ENCODE measurements around the gene PAX8. TPM values are rescaled to one million over a fixed set of nuclear protein-coding genes. Genes with fewer than 3 reads are reported as not detected.

Gene PAX8
- total RNA-seq, 2 experiments from 2014 or later = 2.6 to 4.1 TPM

- CTCF ChIA-PET = interaction anchor here (0.5 to 1.5 kb wide), 5 partner anchors 51 to 455 kb away, joined by 3 to 6 read pairs (median 4); no protein-coding TSS in a partner anchor
- DNase-seq = no peak
- Mint-ChIP-seq H3K27ac (no peak overlapping the region), H3K36me3 (peaks cover 7% of the 10 kb centered on the region), H3K4me1 (ENCODE audit: low read depth) (peaks cover 59% of the 10 kb centered on the region), H3K4me3 (no peak overlapping the region), H3K9me3 (no peaks in the 10 kb centered on the region), H3K27me3 (no peaks in the 10 kb centered on the region)
- POLR2A ChIA-PET = interaction anchor here (0.6 kb wide), 2 partner anchors 15 to 91 kb away, joined by 4 to 5 read pairs; no protein-coding TSS in a partner anchor
- intact Hi-C loops (cut with micrococcal nuclease) = no loop called here
These were observed 23.3 kb downstream of the PAX8 start for GRCh38 chr2:113255140-113256070.

- ChIA-PET CTCF (interaction anchor here (1.2 kb wide), 1 partner anchor 11 kb away, joined by 3 read pairs; no protein-coding TSS in a partner anchor), POLR2A (no interaction called here)
- Mint-ChIP-seq H3K4me3 (no peak overlapping the region), H3K9me3 (no peaks in the 10 kb centered on the region), H3K27me3 (no peaks in the 10 kb centered on the region), H3K4me1 (ENCODE audit: low read depth) (peaks cover 67% of the 10 kb centered on the region), H3K36me3 (peaks cover 7% of the 10 kb centered on the region), H3K27ac (peak overlapping the region; percentile 6)
- DNase-seq = no peak
- intact Hi-C loops (cut with micrococcal nuclease) = loop anchor here (5.0 kb wide), 1 partner anchor 139 kb away; no protein-coding TSS in a partner anchor
These were observed 25.3 kb downstream of the PAX8 start for GRCh38 chr2:113253453-113253852.

GRCh38 chr2:113252047-113252590 is 26.6 kb downstream of the PAX8 start:
- ChIA-PET CTCF (interaction anchor here (0.6 to 5.1 kb wide), 5 partner anchors 14 to 138 kb away, joined by 5 to 56 read pairs (median 5); partner anchors contain the start of gene PSD4), POLR2A (interaction anchor here (1.2 kb wide), 1 partner anchor 48 kb away, joined by 4 read pairs; no protein-coding TSS in a partner anchor)
- no peak overlapping the region for H3K27ac Mint-ChIP-seq
- DNase-seq = no peak
- H3K4me3 Mint-ChIP-seq = no peak overlapping the region
- no peaks in the 10 kb centered on the region for H3K9me3 Mint-ChIP-seq
- peaks cover 7% of the 10 kb centered on the region for H3K36me3 Mint-ChIP-seq
- intact Hi-C loops (cut with micrococcal nuclease) = loop anchor here (5.0 kb wide), 1 partner anchor 140 kb away; no protein-coding TSS in a partner anchor
- H3K27me3 Mint-ChIP-seq = no peaks in the 10 kb centered on the region
- peaks cover 67% of the 10 kb centered on the region for H3K4me1 Mint-ChIP-seq (ENCODE audit: low read depth)

DNA sequence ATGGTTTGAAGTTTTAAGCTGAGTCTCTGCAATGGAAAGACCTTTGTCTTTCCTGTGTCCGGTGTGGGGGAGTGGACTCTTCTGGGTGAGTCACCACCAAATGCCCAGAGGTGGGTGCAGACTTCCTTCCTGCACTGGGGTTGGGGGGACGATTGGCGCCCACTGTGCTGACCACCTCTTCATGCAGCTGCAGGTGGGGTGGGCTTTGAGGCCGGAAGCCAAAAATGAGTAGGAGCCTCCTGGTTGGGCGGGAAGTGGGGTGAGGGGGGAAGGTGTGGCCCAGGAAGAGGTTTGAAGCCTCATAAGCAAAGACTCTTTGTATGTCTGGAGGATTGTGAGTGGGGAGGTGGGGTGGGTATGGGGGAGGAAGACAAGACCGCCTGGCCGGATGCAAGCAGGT is 27.6 kb downstream of the PAX8 start:
- peaks cover 7% of the 10 kb centered on the region for H3K36me3 Mint-ChIP-seq
- peaks cover 65% of the 10 kb centered on the region for H3K4me1 Mint-ChIP-seq (ENCODE audit: low read depth)
- H3K4me3 Mint-ChIP-seq = no peak overlapping the region
- DNase-seq = peak; percentile 60
- peak overlapping the region; percentile 75 for H3K27ac Mint-ChIP-seq
- ChIA-PET POLR2A (interaction anchor here (1.2 kb wide), 1 partner anchor 47 kb away, joined by 4 read pairs; no protein-coding TSS in a partner anchor), CTCF (interaction anchor here (0.8 to 5.1 kb wide), 6 partner anchors 13 to 171 kb away, joined by 3 to 56 read pairs (median 5); partner anchors contain the start of gene PSD4)
- H3K9me3 Mint-ChIP-seq = no peaks in the 10 kb centered on the region
- H3K27me3 Mint-ChIP-seq = no peaks in the 10 kb centered on the region
- intact Hi-C loops (cut with micrococcal nuclease) = loop anchor here (1.0 to 5.0 kb wide), 3 partner anchors 16 to 141 kb away; no protein-coding TSS in a partner anchor

- intact Hi-C loops (cut with micrococcal nuclease) = no loop called here
- peak overlapping the region; percentile 50 for H3K27ac Mint-ChIP-seq
- peaks cover 48% of the 10 kb centered on the region for H3K4me1 Mint-ChIP-seq (ENCODE audit: low read depth)
- ChIA-PET POLR2A (no interaction called here), CTCF (interaction anchor here (0.5 to 5.1 kb wide), 21 partner anchors 10 to 169 kb away, joined by 3 to 56 read pairs (median 6); partner anchors contain the start of gene PAX8)
- H3K36me3 Mint-ChIP-seq = no peaks in the 10 kb centered on the region
- DNase-seq = peak; percentile 84
- H3K9me3 Mint-ChIP-seq = no peaks in the 10 kb centered on the region
- no peak overlapping the region for H3K4me3 Mint-ChIP-seq
- no peaks in the 10 kb centered on the region for H3K27me3 Mint-ChIP-seq
These were observed 29.5 kb downstream of the PAX8 start for GRCh38 chr2:113248997-113249770.

GRCh38 chr2:113246606-113247005 is 32.1 kb downstream of the PAX8 start:
- CTCF ChIA-PET = interaction anchor here (0.8 to 4.2 kb wide), 7 partner anchors 12 to 144 kb away, joined by 3 to 35 read pairs (median 9); no protein-coding TSS in a partner anchor
- intact Hi-C loops (cut with micrococcal nuclease) = no loop called here
- H3K27ac Mint-ChIP-seq = no peak overlapping the region
- H3K4me1 Mint-ChIP-seq (ENCODE audit: low read depth) = peaks cover 28% of the 10 kb centered on the region
- no peak for DNase-seq
- POLR2A ChIA-PET = no interaction called here
- H3K9me3 Mint-ChIP-seq = no peaks in the 10 kb centered on the region
- H3K27me3 Mint-ChIP-seq = no peaks in the 10 kb centered on the region
- no peak overlapping the region for H3K4me3 Mint-ChIP-seq
- no peaks in the 10 kb centered on the region for H3K36me3 Mint-ChIP-seq

- intact Hi-C loops (cut with micrococcal nuclease) = no loop called here
- ChIA-PET POLR2A (no interaction called here), CTCF (interaction anchor here (1.1 to 2.7 kb wide), 5 partner anchors 14 to 145 kb away, joined by 3 to 13 read pairs (median 4); no protein-coding TSS in a partner anchor)
- Mint-ChIP-seq H3K36me3 (peaks cover 2% of the 10 kb centered on the region), H3K27me3 (no peaks in the 10 kb centered on the region), H3K9me3 (no peaks in the 10 kb centered on the region), H3K4me3 (no peak overlapping the region), H3K27ac (no peak overlapping the region), H3K4me1 (ENCODE audit: low read depth) (peaks cover 28% of the 10 kb centered on the region)
- no peak for DNase-seq
These were observed 33.4 kb downstream of the PAX8 start for GRCh38 chr2:113245276-113245711.

GRCh38 chr2:113242327-113242726 is 36.4 kb downstream of the PAX8 start:
- H3K4me1 Mint-ChIP-seq (ENCODE audit: low read depth) = peaks cover 34% of the 10 kb centered on the region
- DNase-seq = no peak
- H3K9me3 Mint-ChIP-seq = no peaks in the 10 kb centered on the region
- H3K36me3 Mint-ChIP-seq = peaks cover 13% of the 10 kb centered on the region
- no peak overlapping the region for H3K4me3 Mint-ChIP-seq
- H3K27ac Mint-ChIP-seq = no peak overlapping the region
- ChIA-PET POLR2A (no interaction called here), CTCF (interaction anchor here (0.6 to 8.4 kb wide), 2 partner anchors 8 to 205 kb away, joined by 3 to 56 read pairs; no protein-coding TSS in a partner anchor)
- intact Hi-C loops (cut with micrococcal nuclease) = no loop called here
- no peaks in the 10 kb centered on the region for H3K27me3 Mint-ChIP-seq

DNA sequence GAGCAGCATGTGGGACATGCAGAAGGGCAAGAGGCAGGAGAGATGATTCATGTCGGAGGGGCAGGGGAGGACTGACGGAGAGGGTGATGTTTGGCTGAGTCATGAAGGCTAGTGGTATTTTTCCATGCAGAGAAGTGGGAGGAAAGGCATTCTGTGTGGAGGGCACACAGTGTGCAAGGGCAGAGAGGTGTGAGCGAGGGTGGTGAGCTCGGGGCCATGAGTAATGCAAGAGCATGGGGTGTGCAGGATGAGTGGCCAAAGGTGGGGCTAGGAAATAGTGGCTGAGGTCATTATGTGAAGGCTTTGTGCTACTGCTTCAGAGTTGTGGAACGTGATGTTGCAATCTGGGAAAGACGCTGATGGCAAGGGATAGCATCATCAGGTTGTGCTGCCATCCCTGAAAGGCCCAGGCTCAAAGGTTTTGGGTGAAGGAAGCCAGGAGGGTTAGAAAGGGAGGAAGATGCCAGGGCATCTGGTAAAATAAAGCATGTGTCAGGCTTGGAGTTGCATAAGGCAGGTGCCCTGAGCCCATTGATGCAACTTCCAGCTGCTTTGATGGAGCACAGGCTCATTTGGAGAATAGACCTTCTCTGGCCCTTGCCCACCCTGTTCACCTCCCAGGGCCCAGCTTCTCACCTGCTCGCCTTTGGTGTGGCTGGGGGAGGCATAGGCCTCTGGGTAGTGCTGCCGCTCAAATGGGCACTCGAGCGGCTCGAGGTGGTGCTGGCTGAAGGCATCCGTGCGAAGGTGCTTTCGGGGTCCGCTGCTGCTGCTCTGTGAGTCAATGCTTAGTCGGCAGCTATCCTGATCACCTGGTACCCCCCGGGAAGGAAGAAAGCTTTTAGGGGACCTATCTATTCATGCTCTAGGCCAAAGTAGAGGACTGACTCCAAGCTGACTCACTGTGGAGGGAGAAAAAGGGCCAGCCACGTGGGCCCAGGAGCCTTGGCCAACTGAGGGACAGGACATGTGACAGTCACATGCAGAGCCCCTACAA is 37.5 kb downstream of the PAX8 start:
- DNase-seq = peak; percentile 83
- POLR2A ChIA-PET = no interaction called here
- Mint-ChIP-seq H3K27ac (peak overlapping the region; percentile 88), H3K4me3 (no peak overlapping the region), H3K4me1 (ENCODE audit: low read depth) (peaks cover 43% of the 10 kb centered on the region), H3K9me3 (no peaks in the 10 kb centered on the region), H3K27me3 (no peaks in the 10 kb centered on the region), H3K36me3 (peaks cover 21% of the 10 kb centered on the region)
- intact Hi-C loops (cut with micrococcal nuclease) = loop anchor here (2.0 kb wide), 3 partner anchors 36 to 102 kb away; no protein-coding TSS in a partner anchor
- CTCF ChIA-PET = interaction anchor here (0.9 to 8.4 kb wide), 10 partner anchors 9 to 161 kb away, joined by 3 to 56 read pairs (median 4); partner anchors contain the start of gene PSD4

GRCh38 chr2:113240150-113240914 is 38.4 kb downstream of the PAX8 start:
- intact Hi-C loops (cut with micrococcal nuclease) = loop anchor here (2.0 kb wide), 3 partner anchors 36 to 102 kb away; no protein-coding TSS in a partner anchor
- ChIA-PET POLR2A (interaction anchor here (0.5 kb wide), 1 partner anchor 16 kb away, joined by 5 read pairs; no protein-coding TSS in a partner anchor), CTCF (interaction anchor here (0.9 to 8.4 kb wide), 11 partner anchors 8 to 160 kb away, joined by 3 to 56 read pairs (median 5); partner anchors contain the start of gene PSD4)
- Mint-ChIP-seq H3K4me1 (ENCODE audit: low read depth) (peaks cover 43% of the 10 kb centered on the region), H3K36me3 (peaks cover 22% of the 10 kb centered on the region), H3K9me3 (no peaks in the 10 kb centered on the region), H3K4me3 (no peak overlapping the region), H3K27me3 (no peaks in the 10 kb centered on the region), H3K27ac (peak overlapping the region; percentile 88)
- DNase-seq = no peak
